Common myeloid progenitor, CD34-positive (primary cell): Measurements from ENCODE around the gene HELZ2.

Source experiments
- CTCF ChIA-PET: fragments of 350-600 bp; sonication (Branson Sonifier 250); formaldehyde crosslinking; loops from one replicate; lab custom pipeline; 2021; ENCODE audit warnings: antibody characterized with exemption; lab: Charles Lee
- POLR2A ChIA-PET: fragments of 350-600 bp; sonication (Branson Sonifier 250); formaldehyde crosslinking; loops from one replicate; lab custom pipeline; 2021; ENCODE audit warnings: antibody characterized with exemption; lab: Charles Lee
- DNase-seq, 3 donors: peaks; one replicate each; pipeline versions ENCODE4 v3.0.0 to v3.0.0-alpha.2; 2013
- H3K27ac ChIP-seq, 2 experiments: 1 replicate in 1 of 2; 2 replicates in 1 of 2; pipeline ENCODE4 v1.7.0; 2013; ENCODE audit warnings: inconsistent platforms in 2 of 2, low read length in 2 of 2, mild to moderate bottlenecking in 2 of 2, low read depth in 1 of 2, moderate library complexity in 1 of 2; ENCODE audit not compliant: severe bottlenecking in 2 of 2, insufficient read depth in 1 of 2, poor library complexity in 1 of 2
- H3K27me3 ChIP-seq, 5 experiments: replicated peaks in 2 of 5; 1 replicate in 3 of 5; 2 replicates in 2 of 5; pipeline versions ENCODE4 v1.6.1 to v1.7.0; 2013; ENCODE audit warnings: low read length in 4 of 5, mild to moderate bottlenecking in 2 of 5, moderate library complexity in 2 of 5, inconsistent platforms in 1 of 5; ENCODE audit not compliant: insufficient read depth in 5 of 5, control insufficient read depth in 4 of 5
- H3K36me3 ChIP-seq, 4 experiments: 1 replicate in 2 of 4; 2 replicates in 2 of 4; pipeline versions ENCODE4 v1.6.1 to v1.7.0; 2013; ENCODE audit warnings: low read length in 3 of 4, control low read depth in 1 of 4, mild to moderate bottlenecking in 1 of 4; ENCODE audit not compliant: control insufficient read depth in 4 of 4, insufficient read depth in 4 of 4
- H3K4me1 ChIP-seq, 4 experiments: 1 replicate in 3 of 4; 2 replicates in 1 of 4; pipeline versions ENCODE4 v1.6.1 to v1.7.1; 2013; ENCODE audit warnings: low read length in 3 of 4, mild to moderate bottlenecking in 3 of 4, control low read depth in 1 of 4, inconsistent platforms in 1 of 4, moderate library complexity in 1 of 4; ENCODE audit not compliant: control insufficient read depth in 4 of 4, insufficient read depth in 4 of 4; ENCODE audit errors: control extremely low read depth in 1 of 4
- H3K4me3 ChIP-seq, 7 experiments: 1 replicate in 4 of 7; 2 replicates in 3 of 7; pipeline versions ENCODE4 v1.5.1 to v1.7.0; 2013; ENCODE audit warnings: mild to moderate bottlenecking in 7 of 7, low read length in 6 of 7, moderate library complexity in 6 of 7, inconsistent platforms in 2 of 7, low read depth in 2 of 7, control low read depth in 1 of 7; ENCODE audit not compliant: insufficient read depth in 4 of 7, control insufficient read depth in 1 of 7; ENCODE audit errors: extremely low read depth in 1 of 7
- H3K9me3 ChIP-seq, 5 experiments: 1 replicate in 4 of 5; 2 replicates in 1 of 5; pipeline versions ENCODE4 v1.6.1 to v1.7.1; 2013; ENCODE audit warnings: low read length in 4 of 5, mild to moderate bottlenecking in 2 of 5, inconsistent platforms in 1 of 5, low read depth in 1 of 5, moderate library complexity in 1 of 5; ENCODE audit not compliant: control insufficient read depth in 4 of 5, insufficient read depth in 2 of 5; ENCODE audit errors: control extremely low read depth in 1 of 5
- WGBS: methylation state at CpG from one replicate; pipeline ENCODE4 v1.1.5; 2013; ENCODE audit not compliant: insufficient coverage; 5-methylcytosine and 5-hydroxymethylcytosine counted together

The HELZ2 gene

GRCh38 chr20:63591147-63591533 lies 17.1 kb upstream of the HELZ2 start:
- H3K9me3 ChIP-seq, result no peaks in the 10 kb centered on the region
- peaks cover 0 to 25% (median 25%) of the 10 kb centered on the region in 4 experiments for H3K4me1 ChIP-seq
- H3K4me3 ChIP-seq, result no peak overlapping the region
- H3K27me3 ChIP-seq, result no peaks in the 10 kb centered on the region
- 96% methylated on average over 4 of the region's 4 CpGs for WGBS
- DNase-seq, result no peak
- H3K27ac ChIP-seq, result no peak overlapping the region
- POLR2A ChIA-PET, result no interaction called here
- CTCF ChIA-PET, result interaction anchor here (0.5 kb wide), 1 partner anchor 391 kb away, joined by 3 read pairs; no protein-coding TSS in a partner anchor
- peaks cover 0 to 49% (median 32%) of the 10 kb centered on the region in 4 experiments for H3K36me3 ChIP-seq

- Histone ChIP-seq H3K4me1 (peaks cover 0 to 26% (median 25%) of the 10 kb centered on the region in 4 experiments), H3K27me3 (no peaks in the 10 kb centered on the region), H3K36me3 (peaks cover 0 to 43% (median 30%) of the 10 kb centered on the region in 4 experiments), H3K9me3 (no peaks in the 10 kb centered on the region), H3K4me3 (no peak overlapping the region), H3K27ac (no peak overlapping the region)
- no peak for DNase-seq
- ChIA-PET CTCF (interaction anchor here (0.5 to 1.0 kb wide), 2 partner anchors 9 to 392 kb away, joined by 3 read pairs; no protein-coding TSS in a partner anchor), POLR2A (no interaction called here)
- WGBS, result 96% methylated on average over 39 of the region's 52 CpGs
Observed at GRCh38 chr20:63590218-63591146, 16.4 kb upstream of the HELZ2 start.

- POLR2A ChIA-PET, result no interaction called here
Observed at GRCh38 chr20:63589261-63590217, 15.5 kb upstream of the HELZ2 start.

GRCh38 chr20:63588641-63589041 lies 14.6 kb upstream of the HELZ2 start:
- no peaks in the 10 kb centered on the region for H3K27me3 ChIP-seq
- peaks cover 0 to 26% (median 25%) of the 10 kb centered on the region in 4 experiments for H3K4me1 ChIP-seq
- H3K4me3 ChIP-seq, result peak overlapping the region in 1 of 7 experiments; percentile 42
- WGBS, result 95% methylated on average over 11 of the region's 11 CpGs
- no peak for DNase-seq
- peaks cover 0 to 40% (median 28%) of the 10 kb centered on the region in 4 experiments for H3K36me3 ChIP-seq
- ChIA-PET POLR2A (no interaction called here), CTCF (interaction anchor here (1.2 kb wide), 1 partner anchor 53 kb away, joined by 5 read pairs; no protein-coding TSS in a partner anchor)
- H3K9me3 ChIP-seq, result no peaks in the 10 kb centered on the region
- H3K27ac ChIP-seq, result no peak overlapping the region

More at GRCh38 chr20:63589261-63590217, 15.5 kb upstream of the HELZ2 start:
- Histone ChIP-seq H3K4me3 (no peak overlapping the region), H3K36me3 (peaks cover 0 to 40% (median 29%) of the 10 kb centered on the region in 4 experiments), H3K4me1 (peaks cover 0 to 26% (median 25%) of the 10 kb centered on the region in 4 experiments), H3K27me3 (no peaks in the 10 kb centered on the region), H3K9me3 (no peaks in the 10 kb centered on the region), H3K27ac (no peak overlapping the region)
- 96% methylated on average over 34 of the region's 38 CpGs for WGBS
- CTCF ChIA-PET, result interaction anchor here (1.0 kb wide), 1 partner anchor 9 kb away, joined by 3 read pairs; no protein-coding TSS in a partner anchor
- no peak for DNase-seq

- H3K4me1 ChIP-seq, result peaks cover 0 to 26% (median 25%) of the 10 kb centered on the region in 4 experiments
- H3K9me3 ChIP-seq, result no peaks in the 10 kb centered on the region
- ChIA-PET POLR2A (interaction anchor here (0.5 to 0.7 kb wide), 2 partner anchors 41 to 395 kb away, joined by 3 to 5 read pairs; no protein-coding TSS in a partner anchor), CTCF (interaction anchor here (0.9 to 1.2 kb wide), 2 partner anchors 10 to 54 kb away, joined by 3 to 5 read pairs; no protein-coding TSS in a partner anchor)
- H3K27ac ChIP-seq, result no peak overlapping the region
- H3K36me3 ChIP-seq, result peaks cover 0 to 36% (median 24%) of the 10 kb centered on the region in 4 experiments
- peak overlapping the region in 4 of 7 experiments; percentile 4 to 42 (median 24) for H3K4me3 ChIP-seq
- H3K27me3 ChIP-seq, result no peaks in the 10 kb centered on the region
- peak; percentile 65 to 95 (median 91) for DNase-seq
- 15% methylated on average over 15 of the region's 19 CpGs for WGBS
Observed at GRCh38 chr20:63587776-63588591, 13.9 kb upstream of the HELZ2 start.

- DNase-seq, result no peak
- WGBS, result 92% methylated on average over 6 of the region's 12 CpGs
- Histone ChIP-seq H3K36me3 (peaks cover 0 to 29% (median 20%) of the 10 kb centered on the region in 4 experiments), H3K4me1 (peaks cover 0 to 26% (median 25%) of the 10 kb centered on the region in 4 experiments), H3K27me3 (no peaks in the 10 kb centered on the region), H3K4me3 (no peak overlapping the region), H3K9me3 (no peaks in the 10 kb centered on the region), H3K27ac (no peak overlapping the region)
- ChIA-PET POLR2A (no interaction called here), CTCF (no interaction called here)
Observed at GRCh38 chr20:63587256-63587655, 13.2 kb upstream of the HELZ2 start.
